GM21825 (cell line): ENCODE measurements around the gene AARS2.

Experiments used
- ATAC-seq: cut with Tn5 transposase; IDR thresholded peaks from one replicate; pipeline ENCODE4 v1.9.1; 2021; ENCODE audit warnings: mild to moderate bottlenecking, moderate library complexity; ENCODE audit not compliant: unreplicated experiment

Gene AARS2

GRCh38 chr6:44277763-44278162 is 35.4 kb downstream of the AARS2 start:
- no peak for ATAC-seq

DNA sequence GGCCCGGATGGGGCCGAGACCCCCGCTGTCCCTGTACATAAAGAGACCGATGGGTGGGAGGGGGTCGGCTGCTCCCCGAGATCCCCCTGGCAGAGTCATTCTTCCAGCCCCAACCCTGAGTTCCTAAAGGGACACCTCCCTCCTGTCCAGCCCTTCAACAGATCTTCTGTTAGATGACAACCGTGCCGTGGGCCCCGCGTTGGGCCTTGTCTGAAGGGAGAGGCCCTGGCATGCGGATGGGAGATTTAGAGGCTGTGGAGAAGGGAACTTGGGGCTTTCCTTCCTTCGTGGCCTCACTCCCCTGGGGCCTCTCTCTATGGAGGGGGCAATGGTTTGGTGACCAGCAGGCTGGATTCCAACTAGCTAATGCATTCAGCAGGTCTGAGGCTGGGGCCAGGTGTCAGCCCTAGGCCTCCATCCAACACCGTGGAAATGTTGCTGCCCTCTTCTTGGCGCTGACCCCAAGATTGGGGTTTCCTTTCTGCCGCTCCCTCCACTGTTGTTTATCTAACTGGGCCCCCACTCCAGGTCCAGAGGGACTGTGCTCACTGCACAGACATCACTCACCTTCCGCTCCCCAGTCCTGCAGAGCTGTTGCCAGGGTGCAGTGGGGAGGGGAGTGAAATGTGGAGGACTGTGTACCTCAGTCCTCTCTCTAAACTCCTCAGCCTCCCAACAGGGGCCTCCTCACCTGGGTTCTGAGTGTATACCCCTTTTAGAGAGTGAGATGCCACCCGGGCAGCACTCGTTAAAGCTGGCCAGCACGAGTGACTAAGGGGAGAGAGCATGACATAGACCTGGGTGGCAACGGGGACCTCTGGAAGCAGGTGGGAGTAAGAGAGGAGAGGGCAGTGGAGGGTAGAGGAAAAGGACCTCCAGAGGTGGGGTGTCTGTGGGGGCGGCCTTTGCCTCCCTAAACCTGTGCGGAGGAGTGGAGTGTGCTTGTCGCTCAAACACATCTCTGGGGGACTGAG is 36.2 kb downstream of the AARS2 start:
- ATAC-seq, result no peak

GRCh38 chr6:44275749-44276648 is 37.1 kb downstream of the AARS2 start:
- no peak for ATAC-seq

DNA sequence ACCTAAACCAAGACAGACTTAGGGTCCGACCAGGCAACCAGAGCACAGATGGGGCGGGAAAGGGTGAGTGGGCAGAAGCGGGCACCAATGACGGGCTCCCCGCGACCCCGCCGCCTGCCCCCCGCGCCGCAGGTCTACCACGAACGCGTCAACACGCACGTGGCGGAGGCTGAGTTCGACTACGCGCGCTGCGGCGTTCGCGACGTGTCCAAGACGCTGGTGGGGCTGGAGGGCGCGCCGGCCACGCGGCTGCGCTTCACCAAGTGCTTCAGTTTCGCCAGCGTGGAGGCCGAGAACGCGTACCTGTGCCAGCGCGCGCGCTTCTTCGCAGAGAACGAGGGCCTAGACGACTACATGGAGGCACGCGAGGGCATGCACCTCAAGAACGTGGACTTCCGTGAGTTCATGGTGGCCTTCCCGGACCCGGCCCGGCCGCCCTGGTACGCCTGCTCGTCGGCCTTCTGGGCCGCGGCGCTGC is 37.8 kb downstream of the AARS2 start:
- ATAC-seq, result no peak

- no peak for ATAC-seq
These were observed 39.5 kb downstream of the AARS2 start for GRCh38 chr6:44273617-44274016.

DNA sequence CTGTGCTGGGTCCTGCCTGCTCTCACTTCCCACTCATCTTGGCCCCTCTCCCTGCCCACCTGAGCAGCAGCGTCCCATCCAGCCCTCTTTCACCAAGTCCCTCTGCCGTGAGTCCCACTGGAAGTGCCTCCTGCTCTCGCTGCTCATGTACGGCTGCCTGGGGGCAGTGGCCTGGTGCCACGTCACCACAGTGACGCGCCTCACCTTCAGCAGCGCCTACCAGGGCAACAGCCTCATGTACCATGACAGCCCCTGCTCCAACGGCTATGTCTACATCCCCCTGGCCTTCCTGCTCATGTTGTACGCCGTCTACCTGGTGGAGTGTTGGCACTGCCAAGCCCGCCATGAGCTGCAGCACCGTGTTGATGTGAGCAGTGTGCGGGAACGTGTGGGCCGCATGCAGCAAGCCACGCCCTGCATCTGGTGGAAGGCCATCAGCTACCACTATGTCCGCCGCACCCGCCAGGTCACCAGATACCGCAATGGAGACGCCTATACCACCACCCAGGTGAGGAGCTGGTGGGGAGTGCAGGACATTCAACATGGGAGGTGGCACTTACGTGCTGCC is 40.1 kb downstream of the AARS2 start:
- ATAC-seq, result no peak

DNA sequence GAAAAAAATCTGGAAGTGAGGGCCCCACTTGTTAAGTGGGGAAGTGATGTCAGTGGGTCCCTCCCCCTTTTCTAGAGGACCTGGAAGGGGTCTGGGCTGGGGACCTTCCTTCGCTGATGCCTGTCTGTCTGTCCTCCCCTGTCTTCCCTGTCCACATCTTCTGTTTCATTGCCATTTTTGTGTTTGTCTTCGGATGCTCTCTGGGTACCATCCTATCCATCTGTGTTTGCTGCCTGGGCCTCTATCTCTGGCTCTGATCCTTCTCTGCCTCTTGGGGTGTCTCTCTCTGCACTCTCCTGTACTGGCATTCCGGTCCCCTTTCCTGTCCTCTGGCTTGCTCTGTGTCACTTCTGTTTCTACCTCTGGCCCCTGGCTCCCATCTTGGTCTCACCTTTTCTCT is 40.6 kb downstream of the AARS2 start:
- ATAC-seq, result no peak

GRCh38 chr6:44271914-44272313 is 41.2 kb downstream of the AARS2 start:
- ATAC-seq, result no peak

DNA sequence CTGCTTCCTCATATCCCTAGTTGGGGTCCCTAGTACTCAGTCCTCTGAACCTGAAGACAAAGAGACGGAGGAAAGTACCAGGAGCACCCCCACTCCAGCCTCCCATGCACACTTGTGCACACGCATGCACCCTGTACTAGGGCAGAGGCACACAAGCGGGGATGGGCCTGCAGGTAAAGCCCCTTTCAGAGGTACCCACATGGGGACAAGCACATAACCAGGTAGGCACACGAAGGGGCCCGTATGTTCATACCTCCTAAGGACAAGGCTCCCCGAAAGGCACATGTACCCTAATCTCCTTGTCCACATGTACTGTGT is 41.8 kb downstream of the AARS2 start:
- no peak for ATAC-seq

DNA sequence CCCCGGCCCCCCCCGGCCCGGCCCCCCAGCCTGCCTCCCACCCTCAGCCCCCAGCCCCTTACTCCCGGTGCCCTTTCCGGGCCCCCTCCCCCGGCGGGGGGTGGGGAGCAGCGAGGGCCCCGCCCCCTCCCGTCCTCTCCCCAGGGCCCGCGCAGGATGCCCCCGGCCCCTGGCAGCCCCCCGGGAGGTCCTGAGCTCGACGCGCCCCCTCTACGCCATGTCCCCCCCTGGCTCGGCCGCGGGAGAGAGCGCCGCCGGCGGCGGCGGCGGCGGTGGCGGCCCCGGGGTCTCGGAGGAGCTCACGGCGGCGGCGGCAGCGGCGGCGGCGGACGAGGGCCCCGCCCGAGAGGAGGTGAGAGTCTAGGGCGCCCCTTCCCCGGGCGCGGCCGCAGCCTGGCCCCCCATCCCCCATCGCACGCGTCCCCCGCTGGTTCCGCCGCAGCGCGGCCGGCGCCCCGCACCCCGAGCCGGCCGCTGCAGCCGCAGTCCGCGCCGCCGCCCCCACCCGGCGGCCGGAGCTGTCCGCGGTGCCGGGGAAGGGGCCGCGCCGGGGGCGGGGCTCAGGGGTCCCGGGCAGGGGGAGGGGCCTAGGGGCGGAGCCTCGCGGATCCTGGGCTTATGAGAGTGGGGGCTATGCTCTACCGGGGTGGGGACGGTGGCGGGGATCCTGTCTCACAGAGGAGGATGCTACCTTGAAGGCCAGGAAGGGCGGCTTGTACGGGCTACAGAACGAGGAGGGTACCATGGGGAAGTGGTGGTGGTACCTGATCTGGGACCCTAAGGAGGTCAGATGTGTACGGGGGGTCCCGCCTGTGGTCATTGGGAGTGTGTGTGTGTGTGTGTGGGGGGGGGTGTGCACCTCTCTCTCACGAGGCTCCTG is 42.4 kb downstream of the AARS2 start:
- ATAC-seq, result no peak

DNA sequence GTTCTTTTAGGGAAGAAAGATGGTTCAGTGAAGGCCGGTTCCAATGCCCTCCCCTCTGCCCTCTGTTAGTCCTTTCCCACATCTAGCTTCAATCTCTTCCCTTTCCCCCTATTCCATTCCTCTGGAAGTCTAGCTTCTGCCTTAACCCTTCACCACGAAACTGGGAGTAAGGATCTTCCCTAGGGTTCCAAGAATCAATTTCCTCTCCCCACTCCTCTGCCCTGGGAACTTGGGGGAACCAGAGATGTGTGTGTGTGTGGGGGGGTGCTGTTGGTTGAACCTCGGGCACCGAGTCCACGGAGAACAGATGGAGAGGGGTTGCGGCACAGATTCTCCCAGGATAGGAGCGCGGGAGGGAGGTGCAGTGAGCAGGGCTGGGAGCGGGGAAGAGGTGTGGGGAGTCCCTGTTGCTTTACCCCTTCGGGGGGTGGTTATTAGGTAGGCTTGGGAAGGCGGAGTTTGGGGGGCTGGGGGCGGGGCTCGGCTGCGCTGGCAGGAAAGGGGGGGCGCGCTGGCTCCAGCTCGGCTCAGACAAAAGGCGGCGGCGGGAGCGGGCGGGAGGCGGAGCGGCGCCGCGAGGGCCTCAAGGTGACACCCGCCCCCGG is 43.1 kb downstream of the AARS2 start, which contains the start of gene TMEM151B:
TMEM151B (plus strand) TSS at position 530 of the 605 bp plus-strand sequence. CDS start 293 bp downstream, outside the sequence.
- ATAC-seq, result no peak

DNA sequence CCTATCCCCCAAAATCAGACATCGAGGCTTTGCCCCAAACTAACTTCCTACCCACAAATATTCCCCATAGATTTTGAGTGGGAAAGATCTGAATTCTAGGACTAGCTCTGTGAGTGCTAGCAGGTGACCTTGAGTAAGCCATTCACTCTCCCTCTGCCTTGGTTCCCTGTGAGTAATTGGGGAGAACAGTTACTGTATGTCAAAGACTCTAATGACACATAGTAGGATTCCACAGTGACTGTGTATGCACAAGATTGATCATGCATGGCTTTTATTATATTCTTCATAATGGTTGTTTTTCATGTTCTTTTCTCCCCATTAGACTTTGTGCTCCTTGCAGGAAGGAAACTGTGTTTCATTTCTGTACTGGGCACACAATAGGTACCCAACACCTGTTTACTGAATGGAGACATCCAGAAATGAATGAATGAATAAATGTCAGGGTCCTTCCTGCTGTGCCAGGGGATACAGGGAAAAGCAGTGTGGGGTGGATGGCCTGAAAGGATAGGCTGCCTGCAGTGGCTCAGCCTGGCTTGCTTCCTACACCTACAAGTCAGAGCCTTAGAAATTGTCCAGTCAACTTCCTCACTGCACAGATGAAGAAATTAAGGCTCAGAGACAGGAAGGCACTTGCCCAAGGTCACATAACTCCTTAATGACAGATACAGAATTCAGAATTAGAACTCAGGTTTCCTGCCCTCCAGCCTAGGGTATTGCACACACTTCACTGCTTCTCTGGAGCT is 43.8 kb downstream of the AARS2 start:
- no peak for ATAC-seq

DNA sequence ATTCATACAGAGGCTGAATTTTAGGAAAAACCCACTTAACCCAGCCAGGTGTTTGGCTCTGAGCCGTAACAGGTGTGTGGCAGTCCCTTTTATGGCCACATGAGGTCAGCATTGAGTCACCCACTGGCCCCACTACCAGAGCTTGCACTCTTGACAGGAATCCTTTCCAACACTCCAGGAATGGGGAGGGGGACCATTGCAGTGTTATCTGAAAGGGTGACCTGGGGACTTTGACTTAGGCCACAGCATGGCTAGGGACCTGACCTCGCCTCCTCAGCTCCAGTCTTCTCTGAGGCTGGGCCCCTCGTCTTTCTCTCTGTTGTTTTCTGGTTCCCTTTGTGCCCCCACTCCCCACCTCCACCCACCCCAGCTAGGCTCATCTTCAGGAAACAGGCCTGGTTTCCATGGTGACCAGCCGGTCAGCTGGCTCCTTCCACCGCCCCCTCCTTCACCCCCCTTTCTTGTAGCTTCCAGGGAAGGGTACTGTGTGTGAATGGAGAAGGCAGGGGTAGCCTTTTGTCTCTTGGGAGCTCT is 45.0 kb downstream of the AARS2 start:
- ATAC-seq, result no peak

- no peak for ATAC-seq
These were observed 45.9 kb downstream of the AARS2 start for GRCh38 chr6:44267252-44267651.

DNA sequence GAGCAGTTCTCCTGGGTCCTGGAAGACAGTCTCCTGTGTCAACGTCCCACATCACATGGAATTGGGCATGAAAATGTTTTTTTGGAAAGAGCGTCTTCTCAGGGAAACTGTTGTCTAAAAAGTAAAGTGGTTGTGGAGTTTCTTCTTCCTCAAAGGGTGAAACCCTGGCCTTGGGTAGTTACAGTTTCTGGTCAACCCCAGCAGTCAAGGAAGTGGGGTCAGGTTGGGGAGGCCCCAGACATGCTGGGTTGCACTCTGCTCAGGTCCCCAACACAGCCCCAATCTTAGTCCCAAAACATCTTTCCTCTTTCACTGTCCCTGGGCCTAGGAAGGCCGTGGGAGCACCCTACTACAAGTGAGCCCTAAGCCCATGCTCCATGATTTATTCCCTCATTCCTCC is 46.8 kb downstream of the AARS2 start:
- ATAC-seq, result peak; percentile 33

GRCh38 chr6:44265722-44266233 is 47.4 kb downstream of the AARS2 start:
- ATAC-seq, result no peak

DNA sequence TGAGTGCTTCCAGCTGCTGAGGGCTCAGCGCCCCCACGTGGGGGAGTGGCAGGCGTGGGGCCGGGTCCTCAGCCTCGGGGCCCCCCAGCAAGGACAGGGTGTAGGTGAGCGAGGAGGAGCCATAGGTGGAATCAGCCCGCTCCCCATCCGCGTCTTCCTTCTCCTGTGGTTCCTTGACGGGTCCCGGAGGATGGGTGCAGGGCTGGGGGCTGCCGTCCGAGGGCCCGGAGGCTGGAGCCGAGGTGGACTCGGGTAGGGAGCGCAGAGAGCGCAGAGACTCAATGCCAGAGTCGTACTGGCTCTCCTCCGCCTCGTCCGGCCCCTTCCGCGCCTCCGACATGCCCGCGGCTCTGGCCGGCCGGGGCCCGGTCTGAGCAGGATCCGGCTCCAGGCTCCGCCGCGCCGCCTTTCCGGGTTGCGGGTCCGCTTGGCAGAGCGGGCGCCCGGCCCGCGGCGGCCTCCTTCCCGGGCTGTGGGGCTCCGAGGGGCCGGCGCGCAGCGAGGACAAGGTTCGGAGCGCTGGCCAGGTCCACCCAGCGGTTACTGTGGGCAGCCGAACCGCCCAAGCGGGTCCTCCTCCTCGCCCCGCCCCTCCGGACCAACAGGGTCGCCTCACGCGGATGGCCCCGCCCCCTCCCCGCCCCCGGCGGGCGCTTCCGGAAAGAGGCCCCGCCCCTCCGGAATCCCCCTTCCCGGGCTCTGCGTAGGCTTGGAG is 48.0 kb downstream of the AARS2 start, which contains the start of gene NFKBIE:
NFKBIE (minus strand) TSS at position 545 of the 715 bp plus-strand sequence; CDS start at position 340, 205 bp downstream.
- peak; percentile 41 for ATAC-seq
